ENCODE measurements around the gene CTSZ. TPM values are rescaled to one million over a fixed set of nuclear protein-coding genes. Genes with fewer than 3 reads are reported as not detected.

Gene CTSZ
- total and polyA plus RNA-seq, 2 of the 4 experiments (the other 2 are of a cell fraction) = 46.1 to 88.5 TPM

GRCh38 chr20:59033616-59034165, 26.6 kb upstream of the CTSZ start:
- no peaks in the 10 kb centered on the region for H3K27me3 ChIP-seq (ENCODE audit: control insufficient read depth, insufficient read depth, low read length)
- WGBS, 2 experiments (ENCODE audit: extremely low coverage in 2 of 2, insufficient read length in 1 of 2) = 90% methylated on average over 1 of the region's 2 CpGs; no CpG with 5 or more reads in 1 of the 2 experiments
- no peak overlapping the region for H3K4me3 ChIP-seq (ENCODE audit: insufficient read depth, low read depth, low read length)
- intact Hi-C loops (cut with micrococcal nuclease) (loop anchor here (5.0 kb wide), 2 partner anchors 141 to 161 kb away; no protein-coding TSS in a partner anchor), in situ Hi-C loops (cut with MboI; ENCODE audit: low sequenced_read_pairs) (loop anchor here (25.0 kb wide), 3 partner anchors 796 to 1646 kb away; partner anchors contain the start of genes ANKRD60 and RBM38), dilution Hi-C loops (cut with HindIII; ENCODE audit: low sequenced_read_pairs, unreplicated experiment) (no loop called here)
- no peak overlapping the region for H4K91ac ChIP-seq (ENCODE audit: insufficient read depth, low read depth, low read length)
- CTCF ChIA-PET = no interaction called here
- H3K9me1 ChIP-seq (ENCODE audit: insufficient read depth, low read length) = peaks cover 7% of the 10 kb centered on the region
- H2AFZ ChIP-seq (replicated peaks; ENCODE audit: low read length, poor library complexity) = no peak overlapping the region
- no peak overlapping the region for H2AK9ac ChIP-seq (replicated peaks; ENCODE audit: low read depth, low read length, poor library complexity)
- no peak overlapping the region for H2BK120ac ChIP-seq (ENCODE audit: low read depth, low read length)
- H3K36me3 ChIP-seq (ENCODE audit: control insufficient read depth, insufficient read depth, low read length) = peaks cover 23% of the 10 kb centered on the region
- H3K9me3 ChIP-seq (ENCODE audit: control insufficient read depth, insufficient read depth, low read length) = no peaks in the 10 kb centered on the region
- no peak overlapping the region for H3K23ac ChIP-seq (ENCODE audit: low read depth, low read length)
- peaks cover 6% of the 10 kb centered on the region for H3K4me1 ChIP-seq (ENCODE audit: control insufficient read depth, insufficient read depth, low read length)
- no peak overlapping the region for H3K56ac ChIP-seq (ENCODE audit: extremely low read depth, insufficient read depth, low read length)
- H3K14ac ChIP-seq (replicated peaks; ENCODE audit: low read depth, low read length) = no peak overlapping the region
- TF ChIP-seq POLR2A (IDR thresholded peaks at IDR 0.05; ENCODE audit: low read depth, low read length) (no peak), MXI1 (IDR thresholded peaks at IDR 0.05; ENCODE audit: borderline replicate concordance, low read depth, low read length) (no peak), USF2 (IDR thresholded peaks at IDR 0.05; ENCODE audit: low read depth, low read length) (no peak), CTCF (conservative IDR thresholded peaks at IDR 0.05; ENCODE audit: low read depth, low read length) (no peak), ELK1 (IDR thresholded peaks at IDR 0.05; ENCODE audit: borderline replicate concordance, low read depth, low read length) (no peak), BHLHE40 (IDR thresholded peaks at IDR 0.05; ENCODE audit: low read depth, low read length) (no peak), CEBPB (IDR thresholded peaks at IDR 0.05; ENCODE audit: low read depth, low read length) (no peak), MAFK (IDR thresholded peaks at IDR 0.05; ENCODE audit: low read depth, low read length) (no peak), SMC3 (IDR thresholded peaks at IDR 0.05; ENCODE audit: low read depth, low read length) (no peak), RCOR1 (IDR thresholded peaks at IDR 0.05; ENCODE audit: insufficient replicate concordance, low read length) (no peak), RFX5 (IDR thresholded peaks at IDR 0.05; ENCODE audit: low read depth, low read length) (no peak), CHD1 (IDR thresholded peaks at IDR 0.05; ENCODE audit: low read depth, low read length) (no peak), FOS (IDR thresholded peaks at IDR 0.05; ENCODE audit: low read depth, low read length) (no peak), MAZ (IDR thresholded peaks at IDR 0.05; ENCODE audit: borderline replicate concordance, low read depth, low read length) (no peak), NFE2L2 (IDR thresholded peaks at IDR 0.05; ENCODE audit: low read depth, low read length) (no peak), RAD21 (IDR thresholded peaks at IDR 0.05; ENCODE audit: low read length) (no peak)
- no peak overlapping the region for H3K4ac ChIP-seq (ENCODE audit: low read depth, low read length)
- H4K8ac ChIP-seq (ENCODE audit: low read depth in 2 of 2, low read length in 2 of 2) = no peak overlapping the region
- no peak overlapping the region for H3K9ac ChIP-seq (ENCODE audit: low read depth, low read length)
- POLR2A ChIA-PET (ENCODE audit: unreplicated experiment) = no interaction called here
- DNase-seq = no peak
- H3K27ac ChIP-seq (ENCODE audit: insufficient read depth, low read length) = no peak overlapping the region
- no peak overlapping the region for H2BK15ac ChIP-seq (ENCODE audit: low read depth, low read length)
- no peak overlapping the region for H2BK5ac ChIP-seq (ENCODE audit: low read depth, low read length, poor library complexity, severe bottlenecking)
- H2AK5ac ChIP-seq (ENCODE audit: low read depth, low read length) = no peak overlapping the region
- H4K5ac ChIP-seq (ENCODE audit: low read depth, low read length) = no peak overlapping the region
- H3K4me2 ChIP-seq (ENCODE audit: low read depth, low read length) = no peak overlapping the region
- peaks cover 29 to 43% of the 10 kb centered on the region in 2 experiments for H3K79me1 ChIP-seq (ENCODE audit: low read depth in 1 of 2, low read length in 2 of 2)
- no peak overlapping the region for H2BK20ac ChIP-seq (ENCODE audit: low read depth, low read length)
- no peak for ATAC-seq (ENCODE audit: low read depth)
- H3K18ac ChIP-seq (ENCODE audit: low read depth, low read length) = no peak overlapping the region
- BruUV-seq (replicated peaks) = no TSS peak
- peaks cover 18% of the 10 kb centered on the region; the same call in 1 of the 2 replicates for H4K20me1 ChIP-seq (ENCODE audit: insufficient read depth, low read length)

All from IMR-90 (cell line).